HG02870 (cell line): Measurements from ENCODE around the gene GSE1.

Experiments
- ATAC-seq: cut with Tn5 transposase; IDR thresholded peaks from one replicate; pipeline ENCODE4 v1.9.1; 2021; ENCODE audit warnings: mild to moderate bottlenecking, moderate library complexity; ENCODE audit not compliant: unreplicated experiment

Gene GSE1

DNA sequence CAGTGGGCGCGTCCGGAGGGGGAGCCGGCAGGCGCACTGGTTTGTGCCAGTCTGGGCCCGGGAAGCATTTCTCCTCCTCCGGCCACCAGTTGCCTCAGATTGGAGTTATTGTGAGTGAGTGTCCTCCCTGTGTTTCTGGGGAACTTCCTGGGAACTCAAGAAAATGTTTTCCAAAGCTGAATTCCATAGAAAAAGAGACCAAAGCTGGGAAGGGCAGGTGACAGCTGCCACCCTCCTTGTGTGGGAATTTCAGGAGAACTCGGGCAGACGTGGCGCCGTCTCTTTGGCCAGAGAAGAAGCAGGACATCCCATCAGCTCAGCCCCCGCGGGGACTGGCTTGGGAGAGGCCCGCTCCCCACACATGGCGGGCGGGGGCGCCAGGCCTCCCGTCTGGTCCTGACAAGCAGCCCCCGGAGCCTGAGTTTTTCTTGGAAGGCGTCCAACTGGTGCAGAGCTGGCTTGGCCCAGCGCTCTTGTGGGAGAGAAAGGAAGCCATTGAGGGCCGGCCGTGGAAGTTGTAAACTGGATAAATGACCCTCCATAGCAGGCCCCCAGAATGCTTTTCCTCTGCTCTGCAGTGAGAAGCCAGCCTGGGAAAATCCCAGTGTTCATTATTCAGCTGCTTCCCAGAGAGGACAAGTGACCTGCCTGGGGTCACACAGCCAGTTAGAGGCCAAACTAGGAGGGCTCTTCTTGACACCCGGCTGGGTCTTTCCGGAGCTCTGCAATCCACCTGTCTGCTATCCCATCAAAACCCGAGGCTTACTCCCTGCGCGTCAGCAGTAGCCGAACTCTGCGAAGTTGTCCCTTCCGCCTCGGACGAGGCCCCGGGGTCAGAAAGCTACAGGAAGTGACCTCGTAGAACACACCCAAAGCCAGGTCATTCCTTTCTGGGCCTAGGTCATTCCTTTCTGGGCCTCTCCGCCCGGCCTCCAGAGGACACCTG lies 39.2 kb upstream of the GSE1 start:
- ATAC-seq, result no peak

DNA sequence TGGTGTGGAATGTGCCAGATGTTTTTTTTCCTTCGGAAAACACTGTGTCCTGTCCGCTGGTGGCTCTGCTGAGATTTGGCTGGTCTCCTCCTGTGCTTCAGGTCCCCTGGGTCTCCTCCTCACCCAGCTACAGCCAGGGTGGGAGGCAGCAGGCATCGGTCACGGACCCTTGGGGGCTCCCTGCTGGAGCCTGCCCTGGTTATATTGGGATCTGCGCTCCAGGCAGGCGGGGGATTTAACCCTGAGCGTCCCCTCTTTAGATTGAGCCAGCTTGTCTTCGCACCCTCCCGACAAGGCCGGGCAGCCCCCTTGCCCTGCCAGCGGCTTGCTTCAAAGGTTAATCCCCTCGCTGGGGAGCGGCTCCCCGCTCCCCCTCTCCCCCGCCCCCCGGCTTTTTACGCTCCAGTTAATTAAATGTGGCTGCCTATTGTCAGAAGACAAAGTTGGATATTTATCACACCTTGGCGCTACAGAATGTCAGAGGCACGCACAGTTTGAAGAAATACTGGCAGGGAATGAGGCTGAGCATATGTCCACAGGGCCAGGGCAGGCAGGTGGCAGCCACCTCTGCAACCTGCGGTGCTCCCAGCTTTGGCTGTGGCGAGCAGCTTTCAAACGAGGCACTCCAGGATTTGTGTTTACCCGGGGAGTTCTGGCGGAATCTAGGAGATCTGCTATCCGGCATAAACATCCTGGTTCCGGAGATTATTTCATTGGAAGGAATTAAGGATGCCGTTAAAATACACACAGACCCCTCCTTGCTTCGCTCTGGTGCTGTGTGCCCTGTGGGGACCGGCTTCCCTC lies 38.2 kb upstream of the GSE1 start:
- no peak for ATAC-seq

DNA sequence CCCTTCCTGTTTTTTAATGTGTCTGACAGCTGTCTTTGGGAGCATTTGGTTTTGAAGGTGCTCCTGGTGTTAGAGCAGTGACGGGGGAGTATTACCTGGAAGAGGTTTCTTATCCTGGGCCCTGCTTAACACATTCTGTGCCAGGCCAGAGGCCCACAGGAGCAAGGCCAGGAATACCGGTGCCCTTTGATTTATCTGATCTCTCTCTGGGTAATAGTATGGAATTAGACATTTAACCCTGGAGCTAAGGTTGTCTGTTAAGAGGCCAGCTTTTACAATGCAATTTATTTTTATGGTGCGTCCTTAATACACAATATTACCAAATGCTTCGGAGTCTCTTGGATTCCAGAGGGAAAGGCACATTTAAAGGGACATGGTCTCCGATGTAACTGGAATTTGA lies 37.2 kb upstream of the GSE1 start:
- no peak for ATAC-seq

DNA sequence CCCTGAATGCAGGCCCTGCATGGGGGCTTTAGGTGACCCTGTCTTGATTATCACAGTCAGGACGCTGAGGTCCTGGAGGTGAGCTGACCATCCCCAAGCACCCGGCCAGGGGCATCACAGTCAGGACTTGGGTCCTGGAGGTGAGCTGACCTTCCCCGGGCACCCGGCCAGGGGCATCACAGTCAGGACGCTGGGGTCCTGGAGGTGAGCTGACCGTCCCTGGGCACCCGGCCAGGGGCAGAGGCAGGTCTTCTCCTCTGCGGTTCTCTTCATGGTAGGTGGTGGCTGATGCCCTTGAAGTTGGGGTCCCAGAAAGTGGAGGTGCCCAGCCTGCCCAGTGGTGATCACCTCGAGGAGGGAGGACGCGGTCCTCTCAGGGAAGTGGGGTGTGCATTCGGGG lies 36.2 kb upstream of the GSE1 start:
- no peak for ATAC-seq

DNA sequence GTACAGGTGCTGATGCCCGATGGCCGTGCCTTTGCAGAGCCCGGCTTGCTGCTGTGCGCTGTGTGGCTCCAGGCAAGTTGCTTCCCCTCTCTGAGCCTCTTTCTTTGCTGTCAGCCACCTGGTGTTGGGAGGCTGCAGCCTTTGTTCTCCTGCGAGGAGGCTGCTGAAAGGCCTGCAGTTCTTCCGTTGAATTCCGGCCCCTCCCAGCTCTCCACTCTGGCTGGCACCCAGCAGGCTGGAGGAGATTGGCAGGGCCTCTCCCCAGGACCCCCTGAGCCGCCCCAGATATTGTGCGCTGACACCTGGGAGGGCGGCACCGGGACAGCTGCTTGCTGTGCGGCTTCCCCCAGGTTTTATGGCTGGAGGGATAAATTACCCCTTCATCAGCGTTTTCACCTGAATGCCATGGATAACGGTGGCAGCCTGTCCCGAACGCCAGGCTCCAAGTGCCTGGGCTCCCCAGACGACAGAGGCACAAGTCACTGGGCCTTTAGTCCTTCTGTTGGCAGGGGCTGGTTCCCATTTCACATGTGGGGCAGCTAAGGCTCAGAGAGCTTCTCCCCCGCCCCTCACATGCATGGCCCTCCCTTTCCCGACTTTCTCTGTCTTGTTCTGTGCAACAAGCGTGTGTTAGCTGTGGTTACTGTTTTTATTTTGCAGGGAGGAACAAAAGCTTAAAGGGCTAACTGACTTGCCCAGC lies 35.1 kb upstream of the GSE1 start:
- ATAC-seq, result no peak

DNA sequence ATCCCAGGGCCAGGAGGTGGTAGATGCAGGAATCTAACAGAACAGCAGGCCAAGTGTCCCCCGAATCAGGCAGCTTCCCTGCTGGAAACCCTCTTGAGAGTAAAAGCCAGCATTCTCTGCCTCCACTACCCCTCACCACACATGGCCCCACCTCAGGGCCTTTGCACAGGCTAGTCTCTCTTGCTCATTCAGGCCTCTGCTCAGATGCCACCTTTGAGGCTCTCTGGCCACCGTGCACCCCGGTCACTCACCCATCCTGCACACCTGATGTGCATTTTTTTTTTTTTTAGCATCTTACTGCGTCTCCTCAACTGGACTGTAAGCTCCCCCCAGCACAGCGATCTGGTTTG lies 34.5 kb upstream of the GSE1 start:
- no peak for ATAC-seq

DNA sequence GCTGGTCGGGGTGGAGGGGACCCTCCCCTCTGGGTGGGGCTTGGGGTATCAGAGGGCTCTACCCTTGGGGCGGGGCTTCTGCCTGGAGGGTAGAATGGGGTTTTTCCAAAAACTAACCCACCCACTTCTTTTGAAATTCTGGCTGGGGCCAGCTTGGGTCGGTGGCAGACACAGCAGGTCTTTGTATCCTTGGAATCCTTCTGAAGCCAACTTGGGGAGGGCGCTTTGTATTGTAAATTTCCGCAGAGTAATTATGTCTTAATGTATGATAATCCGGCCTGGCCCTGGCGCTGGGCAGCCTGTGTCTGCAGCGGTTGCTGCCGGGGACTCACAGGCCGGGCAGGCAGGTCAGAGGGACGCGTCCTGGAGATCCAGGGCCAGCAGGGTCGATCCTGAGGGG lies 33.9 kb upstream of the GSE1 start:
- no peak for ATAC-seq

DNA sequence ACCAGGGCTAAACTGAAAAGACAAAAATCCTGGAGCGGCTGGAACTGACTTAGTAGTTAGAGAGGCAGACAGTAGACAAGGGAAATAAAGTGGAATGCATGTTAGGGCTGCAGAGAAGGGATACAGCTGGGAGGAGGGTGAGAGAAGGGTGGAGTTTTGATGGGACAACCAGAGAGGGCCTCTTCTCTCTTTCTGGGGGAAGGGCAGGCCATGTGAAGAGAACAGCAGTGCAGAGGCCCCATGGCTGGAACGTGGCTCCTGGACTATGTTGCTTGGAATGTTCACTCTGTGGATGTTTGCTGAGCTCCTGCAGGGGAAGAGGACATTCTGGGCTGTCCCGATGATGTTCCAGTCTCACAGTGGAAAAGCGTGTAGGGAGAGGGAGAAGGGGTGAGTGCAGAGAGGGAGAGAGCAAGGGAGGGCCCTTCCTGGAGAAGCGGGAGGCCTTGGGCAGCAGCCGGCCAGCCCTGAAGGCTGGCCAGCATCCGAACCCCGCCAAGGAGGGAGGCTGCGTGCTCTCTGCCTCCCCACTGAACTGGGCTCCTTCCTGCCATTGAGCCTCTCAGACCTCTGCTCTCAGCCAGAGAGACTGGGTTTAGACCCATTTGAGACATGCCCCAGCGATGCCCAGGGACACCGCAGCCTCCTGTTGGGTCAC lies 33.1 kb upstream of the GSE1 start:
- ATAC-seq, result no peak

DNA sequence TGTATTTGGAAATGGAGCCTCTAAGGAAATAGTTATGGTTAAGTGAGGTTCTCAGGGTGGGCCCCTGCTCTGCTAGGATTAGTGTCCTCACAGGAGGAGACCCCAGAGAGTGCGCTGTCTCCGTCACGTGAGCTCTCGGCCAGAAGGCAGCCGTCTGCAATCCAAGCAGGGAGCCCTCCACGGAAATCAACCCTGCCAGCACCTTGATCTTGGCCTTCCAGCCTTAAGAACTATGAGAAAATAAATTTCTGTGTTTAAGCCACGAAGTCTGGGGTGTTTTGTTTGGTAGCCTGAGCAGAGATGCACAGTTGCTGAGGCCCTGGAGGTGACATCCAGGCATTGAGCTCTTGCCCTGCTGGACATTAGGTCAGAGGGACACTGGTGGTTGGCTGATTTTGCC lies 32.4 kb upstream of the GSE1 start:
- ATAC-seq, result no peak

DNA sequence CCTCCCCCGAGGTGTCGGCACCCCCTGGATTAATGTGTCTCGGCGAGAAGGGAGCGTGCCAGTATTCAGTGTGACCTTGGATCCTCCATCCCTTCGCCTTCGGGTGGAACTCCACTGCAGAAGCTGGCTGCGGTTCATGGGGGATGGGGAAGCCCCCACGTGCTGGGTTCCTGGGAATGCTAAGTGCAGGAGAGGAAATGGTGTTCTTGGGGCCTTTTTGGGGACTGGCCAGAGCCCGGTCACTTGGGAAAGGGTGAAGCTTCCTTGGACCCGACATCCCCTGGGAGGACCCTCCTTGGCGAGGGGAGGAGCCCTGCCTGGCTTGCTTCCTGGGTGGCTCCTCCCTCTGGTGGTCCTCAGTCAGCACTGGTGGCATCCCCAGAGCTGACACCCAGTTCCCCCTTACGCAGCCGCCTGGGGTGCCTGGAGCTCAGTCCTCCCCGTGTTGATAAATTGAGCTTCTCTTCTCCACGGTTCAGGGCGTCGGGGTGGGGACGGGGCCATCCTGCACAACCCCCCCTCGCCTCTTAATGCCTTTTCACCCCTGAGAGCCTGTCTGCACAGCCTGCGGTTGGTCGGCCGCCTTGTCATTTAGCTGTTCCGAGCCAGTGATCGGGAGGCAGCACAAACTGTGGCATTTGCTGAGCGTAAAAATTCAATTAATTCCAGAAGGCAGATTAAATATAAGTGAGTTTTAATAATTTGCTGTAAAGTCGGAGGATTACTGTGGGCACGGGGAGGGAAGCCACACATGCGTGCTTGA lies 30.7 kb upstream of the GSE1 start:
- no peak for ATAC-seq

DNA sequence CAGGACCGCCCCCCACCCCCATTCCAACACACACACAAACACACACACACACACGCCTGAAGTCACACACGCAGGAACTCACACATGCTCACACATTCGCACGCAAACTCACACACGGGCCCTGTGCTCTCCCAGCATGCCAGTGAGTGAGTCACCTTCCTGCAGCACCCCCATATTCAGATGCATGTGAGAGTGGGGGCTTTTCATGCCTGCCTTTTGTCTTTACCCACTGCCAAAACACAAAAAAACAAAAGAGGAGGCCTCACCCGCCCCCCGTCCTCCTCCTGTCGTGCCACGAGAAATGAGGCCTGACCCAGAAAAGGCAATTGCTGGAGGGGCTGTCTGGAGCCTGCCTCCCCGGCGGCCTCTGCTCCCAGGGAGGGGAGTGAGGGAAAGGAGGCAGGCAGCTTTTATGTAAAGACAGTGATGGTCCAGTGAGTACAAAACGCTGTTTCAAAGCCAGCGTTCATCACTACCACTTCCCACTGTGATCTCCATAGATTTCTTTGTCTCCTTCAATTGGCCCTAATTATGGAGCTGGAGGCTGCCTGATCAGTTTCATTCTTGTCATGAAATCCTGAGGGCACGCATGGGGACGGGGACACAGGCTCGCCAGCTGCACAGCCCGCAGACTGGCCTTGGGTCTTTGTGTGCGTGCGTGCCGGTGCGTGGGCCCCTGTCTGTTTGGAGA lies 29.5 kb upstream of the GSE1 start:
- no peak for ATAC-seq

DNA sequence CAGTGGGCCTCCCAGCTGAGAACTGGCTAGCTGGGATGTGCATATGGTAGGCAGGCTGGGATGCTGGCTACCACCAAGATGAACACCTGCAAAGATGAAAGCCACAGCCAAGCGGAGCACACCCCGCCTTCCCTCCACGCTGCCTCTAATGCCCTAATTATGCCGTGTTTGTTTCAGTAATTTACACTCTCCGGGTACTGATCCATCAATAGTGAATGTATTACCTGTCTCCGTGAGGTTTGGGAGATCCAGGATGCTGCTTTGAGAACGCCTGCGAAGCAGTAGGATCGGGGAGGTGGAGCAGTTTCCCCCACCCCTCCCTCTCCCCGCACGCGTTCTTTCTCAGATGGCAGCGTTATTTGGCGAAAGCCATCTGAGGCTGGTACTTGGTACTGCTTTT lies 28.9 kb upstream of the GSE1 start:
- no peak for ATAC-seq

DNA sequence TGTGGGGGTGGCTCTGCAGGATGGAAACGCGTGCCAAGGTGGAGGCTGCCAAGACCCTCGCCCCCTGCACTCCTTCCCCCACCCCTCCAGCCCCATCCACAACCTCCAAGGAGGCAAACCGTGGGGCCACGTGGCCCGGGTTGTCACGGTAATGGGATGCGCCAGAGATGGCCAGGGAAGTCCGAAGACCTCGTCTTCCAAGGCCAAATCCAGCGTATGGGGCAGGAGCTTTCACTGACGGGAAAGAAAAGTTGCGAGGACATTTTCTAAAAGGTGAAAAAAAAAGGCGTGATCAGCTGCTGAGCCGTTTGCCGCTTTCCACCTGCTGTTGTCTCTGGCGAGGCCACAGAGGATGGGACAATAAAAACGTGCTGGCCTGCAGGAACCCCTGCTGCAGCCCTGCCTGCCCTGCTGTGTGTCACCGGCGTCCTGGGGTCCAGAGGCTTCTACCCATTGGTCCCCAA lies 28.3 kb upstream of the GSE1 start:
- no peak for ATAC-seq

DNA sequence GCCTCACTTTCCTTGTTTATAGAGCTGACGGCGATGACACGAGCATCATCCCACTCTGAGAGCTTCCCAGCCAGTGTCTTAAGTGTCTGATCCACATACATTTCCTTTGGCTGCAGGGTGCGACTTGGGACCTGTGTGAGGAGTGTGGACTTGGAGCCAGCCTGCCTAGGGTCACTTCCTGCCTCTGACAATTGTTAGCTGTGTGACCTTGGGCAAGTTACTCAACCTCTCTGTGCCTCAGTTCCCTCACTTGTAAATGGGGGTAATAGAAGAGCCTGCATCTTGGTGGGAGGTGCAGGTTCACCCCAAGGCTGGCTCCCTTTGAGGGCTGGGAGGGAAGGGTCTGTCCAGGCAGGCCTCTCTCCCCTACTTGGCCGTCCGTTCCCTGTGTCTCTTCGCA lies 27.4 kb upstream of the GSE1 start:
- ATAC-seq, result no peak

DNA sequence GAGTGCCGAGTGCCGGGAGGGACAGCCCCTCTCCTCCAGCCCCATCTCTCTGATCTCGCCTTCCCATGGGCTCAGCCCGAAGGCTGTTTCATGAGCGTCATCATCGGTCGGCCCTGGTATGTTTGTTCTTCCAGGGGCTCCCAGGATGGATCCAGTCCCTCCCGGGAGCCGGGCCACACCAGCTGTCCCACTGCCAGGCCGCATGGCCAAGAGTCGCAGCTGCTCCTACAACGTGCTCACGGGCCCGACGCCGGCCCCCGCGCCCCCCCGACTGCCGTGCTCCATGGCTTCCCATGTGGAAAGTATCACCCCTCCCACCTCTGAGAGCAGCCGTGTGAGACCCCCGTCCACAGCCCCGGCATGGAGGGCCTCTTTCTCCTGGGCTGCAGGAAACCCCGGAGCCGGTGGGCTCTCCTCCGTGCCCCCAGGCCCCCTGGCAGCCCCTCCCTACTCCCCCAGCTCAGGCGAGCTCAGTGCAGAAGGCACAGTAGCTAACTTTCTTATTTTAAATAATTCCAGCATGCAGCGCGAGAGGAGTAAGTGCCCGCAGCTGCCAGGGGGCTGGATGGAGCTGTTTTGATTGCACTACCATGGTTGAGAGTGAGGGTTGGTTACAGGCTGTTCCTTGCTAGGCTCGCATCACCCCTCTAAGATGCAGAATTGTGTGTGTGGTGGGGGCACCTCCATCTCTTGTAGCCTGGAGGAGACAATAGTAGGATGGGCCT lies 26.6 kb upstream of the GSE1 start:
- no peak for ATAC-seq

DNA sequence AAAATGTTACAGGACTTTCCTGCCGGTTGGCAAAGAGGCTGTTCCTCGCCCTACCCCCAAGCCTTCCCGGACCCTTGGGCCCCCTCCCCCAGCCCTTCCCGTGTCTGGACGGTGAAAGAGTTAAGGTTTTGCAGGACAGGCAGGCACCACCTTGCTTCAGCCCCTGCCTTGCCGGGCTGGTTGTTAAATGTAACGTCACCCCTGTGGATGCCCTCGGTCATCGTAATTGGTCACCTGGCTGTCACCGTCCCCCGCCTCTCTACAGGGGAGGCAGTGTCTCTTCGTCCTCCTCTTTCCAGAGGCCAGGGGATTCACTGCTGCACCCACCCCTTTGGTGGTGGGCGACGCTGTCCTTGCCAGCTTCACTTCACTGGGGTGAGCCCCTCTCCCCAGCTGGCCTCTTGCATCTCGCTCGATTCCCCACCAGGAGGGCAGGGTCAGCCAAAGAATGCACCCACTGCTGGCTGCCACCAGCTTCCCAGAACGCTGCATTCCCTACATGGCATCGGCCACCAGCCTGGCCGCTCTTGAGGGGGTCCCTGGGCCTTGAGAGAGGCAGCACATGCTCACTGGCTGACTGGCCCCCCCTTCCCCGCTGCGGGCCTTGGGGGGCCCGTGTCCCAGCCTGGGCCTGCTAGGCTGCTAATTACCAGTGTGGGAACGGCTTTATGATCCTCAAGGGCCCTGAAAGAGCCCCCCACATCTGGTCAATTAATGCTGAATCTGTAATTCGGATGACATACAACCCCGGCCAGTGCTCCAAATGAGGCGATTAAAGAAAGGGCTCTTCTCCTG lies 25.2 kb upstream of the GSE1 start:
- ATAC-seq, result no peak

DNA sequence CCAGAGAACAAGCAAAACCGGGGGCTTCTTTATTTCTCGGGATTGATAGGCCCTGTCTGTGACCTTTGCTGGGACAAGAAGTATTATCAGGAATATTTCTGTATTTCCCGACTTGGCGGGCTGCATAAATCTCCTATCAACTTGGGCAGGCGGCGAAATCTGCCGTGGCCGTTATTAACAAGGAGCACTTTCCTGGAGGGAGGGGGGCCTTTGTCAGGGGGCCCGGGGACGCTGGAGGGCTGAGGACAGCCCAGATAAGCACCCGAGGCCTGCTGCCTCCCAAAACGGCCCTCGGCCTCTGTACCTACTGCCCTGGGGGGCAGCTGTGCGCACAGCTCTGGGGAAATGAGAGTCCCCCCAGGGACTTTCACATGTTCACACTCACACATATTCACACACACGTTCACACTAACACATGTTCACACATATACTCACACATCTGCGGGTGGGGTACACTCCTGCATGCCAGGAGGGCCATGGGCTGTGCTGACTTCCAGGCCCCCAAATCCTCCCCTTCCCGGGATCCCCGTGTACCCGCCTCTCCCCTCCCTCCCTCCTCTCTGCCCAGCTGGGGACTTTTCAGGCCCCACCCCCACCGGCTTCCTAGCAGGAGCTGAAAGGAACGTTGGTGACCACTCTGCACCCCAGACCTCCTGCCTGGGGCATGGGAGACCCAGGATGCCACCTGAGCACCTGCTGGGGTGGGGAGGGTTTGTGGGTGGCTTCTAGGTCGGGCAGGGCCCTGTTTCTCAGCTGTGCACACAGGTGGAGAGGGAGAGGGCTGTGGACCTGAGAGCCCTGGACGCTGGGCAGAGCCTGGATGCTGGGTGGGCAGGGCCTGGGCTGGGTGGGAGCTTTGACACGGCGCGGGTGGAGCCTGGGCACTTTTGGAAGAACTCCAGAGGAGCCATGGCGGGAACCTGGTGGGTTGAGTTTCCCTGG lies 24.3 kb upstream of the GSE1 start:
- no peak for ATAC-seq
